Hepatocyte (in vitro differentiated cells): ENCODE data around the gene RPTOR.

ENCODE experiments used
- EZH2 ChIP-seq: fragments of 200-600 bp; sonication (generic); IDR thresholded peaks from 2 replicates; pipeline ENCODE4 v1.6.1; 2016; ENCODE audit warnings: antibody characterized with exemption, mild to moderate bottlenecking, borderline replicate concordance
- EZH2phosphoT487 ChIP-seq: fragments of 200-600 bp; sonication (generic); IDR thresholded peaks from one replicate; pipeline ENCODE4 v1.6.1; 2018; ENCODE audit warnings: antibody characterized with exemption, mild to moderate bottlenecking, low read depth, moderate library complexity; ENCODE audit not compliant: unreplicated experiment, severe bottlenecking
- TF ChIP-seq, protein P1 (sequence below): fragments of 200-600 bp; sonication (generic); IDR thresholded peaks from 2 replicates; pipeline ENCODE4 v1.5.1; 2016; ENCODE audit warnings: antibody characterized with exemption, mild to moderate bottlenecking; ENCODE audit not compliant: poor library complexity

DNA sequence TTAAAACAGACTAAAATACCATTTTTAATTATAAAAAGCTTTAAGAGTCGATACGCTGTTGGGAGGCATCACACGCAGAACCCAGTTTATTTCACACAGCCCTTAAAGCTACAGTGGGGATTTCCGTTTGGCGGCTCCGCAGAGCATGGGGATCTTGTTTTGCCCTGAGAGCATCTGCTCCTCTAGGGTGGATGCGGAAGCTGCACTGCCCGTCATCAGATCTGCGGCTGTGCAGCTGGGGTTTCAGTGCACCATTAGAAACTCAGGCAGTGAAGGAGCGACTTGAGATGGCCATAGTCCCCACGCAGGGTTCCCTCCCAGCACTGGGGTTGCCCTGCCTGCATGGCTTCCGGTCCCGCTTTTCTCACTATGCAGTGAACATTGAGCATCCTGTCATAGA, 384.8 kb downstream of the RPTOR start:
- TF ChIP-seq, protein P1, sequence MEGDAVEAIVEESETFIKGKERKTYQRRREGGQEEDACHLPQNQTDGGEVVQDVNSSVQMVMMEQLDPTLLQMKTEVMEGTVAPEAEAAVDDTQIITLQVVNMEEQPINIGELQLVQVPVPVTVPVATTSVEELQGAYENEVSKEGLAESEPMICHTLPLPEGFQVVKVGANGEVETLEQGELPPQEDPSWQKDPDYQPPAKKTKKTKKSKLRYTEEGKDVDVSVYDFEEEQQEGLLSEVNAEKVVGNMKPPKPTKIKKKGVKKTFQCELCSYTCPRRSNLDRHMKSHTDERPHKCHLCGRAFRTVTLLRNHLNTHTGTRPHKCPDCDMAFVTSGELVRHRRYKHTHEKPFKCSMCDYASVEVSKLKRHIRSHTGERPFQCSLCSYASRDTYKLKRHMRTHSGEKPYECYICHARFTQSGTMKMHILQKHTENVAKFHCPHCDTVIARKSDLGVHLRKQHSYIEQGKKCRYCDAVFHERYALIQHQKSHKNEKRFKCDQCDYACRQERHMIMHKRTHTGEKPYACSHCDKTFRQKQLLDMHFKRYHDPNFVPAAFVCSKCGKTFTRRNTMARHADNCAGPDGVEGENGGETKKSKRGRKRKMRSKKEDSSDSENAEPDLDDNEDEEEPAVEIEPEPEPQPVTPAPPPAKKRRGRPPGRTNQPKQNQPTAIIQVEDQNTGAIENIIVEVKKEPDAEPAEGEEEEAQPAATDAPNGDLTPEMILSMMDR, result no peak
- TF ChIP-seq EZH2 (no peak), EZH2phosphoT487 (no peak)
